Astrocyte of the spinal cord (primary cell): ENCODE results near the gene TBX20.

Experiments
- DNase-seq: peaks from one replicate; pipeline ENCODE4 v3.0.0; 2011; ENCODE audit warnings: low read depth, low spot score
- H3K4me3 ChIP-seq: 2 replicates; pipeline ENCODE4 v1.5.1; 2011; ENCODE audit warnings: low read depth, mild to moderate bottlenecking, low read length, moderate library complexity
- CTCF ChIP-seq: IDR thresholded peaks from 2 replicates; pipeline ENCODE4 v1.5.1; 2012; ENCODE audit warnings: low read depth, mild to moderate bottlenecking, low read length, inconsistent platforms
- in situ Hi-C: cut with HindIII; loops from 2 replicates; pipeline ENCODE4 v1.10.0; 2017; ENCODE audit warnings: low sequenced_read_pairs

The TBX20 gene

GRCh38 chr7:35256256-35257175, 2.6 kb upstream of the TBX20 start:
- peak; percentile 6 for DNase-seq
- TF ChIP-seq CTCF, result no peak
- in situ Hi-C loops, result no loop called here
- H3K4me3 ChIP-seq, result no peak overlapping the region

GRCh38 chr7:35255443-35256255, 1.7 kb upstream of the TBX20 start:
- no peak for DNase-seq
- in situ Hi-C loops, result no loop called here
- TF ChIP-seq CTCF, result no peak
- no peak overlapping the region for H3K4me3 ChIP-seq

GRCh38 chr7:35254496-35255442, 869 bp upstream of the TBX20 start:
- DNase-seq, result no peak
- TF ChIP-seq CTCF, result no peak
- in situ Hi-C loops, result no loop called here
- H3K4me3 ChIP-seq, result peak overlapping the region; percentile 12

- DNase-seq, result no peak
- TF ChIP-seq CTCF, result no peak
- in situ Hi-C loops, result no loop called here
- no peak overlapping the region for H3K4me3 ChIP-seq
Measured at GRCh38 chr7:35253460-35253709, 515 bp downstream of the TBX20 start.

- no peak for DNase-seq
- in situ Hi-C loops, result no loop called here
- no peak for TF ChIP-seq CTCF
- H3K4me3 ChIP-seq, result no peak overlapping the region
Measured at GRCh38 chr7:35252612-35253459, 1.1 kb downstream of the TBX20 start.
